Measurements from ENCODE around the gene HSF2. TPM values are rescaled to one million over a fixed set of nuclear protein-coding genes. Genes with fewer than 3 reads are reported as not detected.

The HSF2 gene
- total RNA-seq, 2 experiments from 2014 or later: 15.1 to 15.9 TPM

GRCh38 chr6:122385857-122386612 lies 13.4 kb upstream of the HSF2 start:
- no peaks in the 10 kb centered on the region for H3K36me3 Mint-ChIP-seq
- peaks cover 3% of the 10 kb centered on the region for H3K4me1 Mint-ChIP-seq
- H3K27ac Mint-ChIP-seq: no peak overlapping the region
- H3K9me3 Mint-ChIP-seq (ENCODE audit: low read depth): no peaks in the 10 kb centered on the region
- H3K4me3 Mint-ChIP-seq: no peak overlapping the region
- CTCF ChIA-PET: no interaction called here
- ATAC-seq: no peak
- no peak for DNase-seq
- peaks cover 12% of the 10 kb centered on the region for H3K27me3 Mint-ChIP-seq

GRCh38 chr6:122388945-122389344 lies 10.5 kb upstream of the HSF2 start:
- Mint-ChIP-seq H3K36me3 (no peaks in the 10 kb centered on the region), H3K27ac (no peak overlapping the region), H3K27me3 (peaks cover 7% of the 10 kb centered on the region), H3K4me3 (no peak overlapping the region), H3K4me1 (peaks cover 9% of the 10 kb centered on the region), H3K9me3 (ENCODE audit: low read depth) (no peaks in the 10 kb centered on the region)
- CTCF ChIA-PET: no interaction called here
- no peak for ATAC-seq
- DNase-seq: no peak

GRCh38 chr6:122389704-122390372 lies 9.6 kb upstream of the HSF2 start:
- Mint-ChIP-seq H3K9me3 (ENCODE audit: low read depth) (no peaks in the 10 kb centered on the region), H3K4me1 (peaks cover 11% of the 10 kb centered on the region), H3K4me3 (no peak overlapping the region), H3K27ac (no peak overlapping the region), H3K36me3 (no peaks in the 10 kb centered on the region), H3K27me3 (peaks cover 7% of the 10 kb centered on the region)
- DNase-seq (no peak), ATAC-seq (no peak)
- CTCF ChIA-PET: no interaction called here

- DNase-seq (no peak), ATAC-seq (no peak)
- Mint-ChIP-seq H3K27ac (no peak overlapping the region), H3K4me3 (no peak overlapping the region), H3K36me3 (no peaks in the 10 kb centered on the region), H3K27me3 (no peaks in the 10 kb centered on the region), H3K4me1 (peaks cover 11% of the 10 kb centered on the region), H3K9me3 (ENCODE audit: low read depth) (no peaks in the 10 kb centered on the region)
- CTCF ChIA-PET: interaction anchor here (1.1 to 1.8 kb wide), 2 partner anchors 12 to 138 kb away, joined by 4 to 6 read pairs; no protein-coding TSS in a partner anchor
These were observed 6.7 kb upstream of the HSF2 start for GRCh38 chr6:122392564-122393350.

GRCh38 chr6:122393351-122393896 lies 6.0 kb upstream of the HSF2 start:
- Mint-ChIP-seq H3K27ac (no peak overlapping the region), H3K27me3 (no peaks in the 10 kb centered on the region), H3K4me1 (peaks cover 11% of the 10 kb centered on the region), H3K9me3 (ENCODE audit: low read depth) (no peaks in the 10 kb centered on the region), H3K36me3 (no peaks in the 10 kb centered on the region), H3K4me3 (no peak overlapping the region)
- ATAC-seq (peak; percentile 88), DNase-seq (no peak)
- CTCF ChIA-PET: no interaction called here

GRCh38 chr6:122394016-122394415 lies 5.4 kb upstream of the HSF2 start:
- H3K27ac Mint-ChIP-seq: no peak overlapping the region
- no peaks in the 10 kb centered on the region for H3K36me3 Mint-ChIP-seq
- ATAC-seq (no peak), DNase-seq (no peak)
- no peaks in the 10 kb centered on the region for H3K9me3 Mint-ChIP-seq (ENCODE audit: low read depth)
- H3K4me3 Mint-ChIP-seq: no peak overlapping the region
- H3K27me3 Mint-ChIP-seq: no peaks in the 10 kb centered on the region
- peaks cover 12% of the 10 kb centered on the region for H3K4me1 Mint-ChIP-seq
- CTCF ChIA-PET: interaction anchor here (0.8 kb wide), 1 partner anchor 12 kb away, joined by 3 read pairs; no protein-coding TSS in a partner anchor

- no peak for DNase-seq
- ATAC-seq: no peak
- H3K9me3 Mint-ChIP-seq (ENCODE audit: low read depth): no peaks in the 10 kb centered on the region
- H3K27me3 Mint-ChIP-seq: no peaks in the 10 kb centered on the region
- H3K36me3 Mint-ChIP-seq: peaks cover 10% of the 10 kb centered on the region
- H3K4me3 Mint-ChIP-seq: peak overlapping the region; percentile 92
- peaks cover 30% of the 10 kb centered on the region for H3K4me1 Mint-ChIP-seq
- H3K27ac Mint-ChIP-seq: peak overlapping the region; percentile 87
- CTCF ChIA-PET: interaction anchor here (0.6 to 1.5 kb wide), 2 partner anchors 15 to 17 kb away, joined by 3 read pairs; no protein-coding TSS in a partner anchor
These were observed 451 bp upstream of the HSF2 start for GRCh38 chr6:122399055-122399347.

GRCh38 chr6:122400121-122400450 lies 634 bp downstream of the HSF2 start:
- Mint-ChIP-seq H3K4me3 (peak overlapping the region; percentile 92), H3K9me3 (ENCODE audit: low read depth) (no peaks in the 10 kb centered on the region), H3K27me3 (no peaks in the 10 kb centered on the region), H3K36me3 (peaks cover 13% of the 10 kb centered on the region), H3K4me1 (peaks cover 31% of the 10 kb centered on the region), H3K27ac (no peak overlapping the region)
- ATAC-seq (no peak), DNase-seq (no peak)
- CTCF ChIA-PET: interaction anchor here (1.5 kb wide), 1 partner anchor 18 kb away, joined by 3 read pairs; no protein-coding TSS in a partner anchor

- Mint-ChIP-seq H3K4me3 (peak overlapping the region; percentile 92), H3K27ac (no peak overlapping the region), H3K36me3 (peaks cover 13% of the 10 kb centered on the region), H3K27me3 (no peaks in the 10 kb centered on the region), H3K4me1 (peaks cover 31% of the 10 kb centered on the region), H3K9me3 (ENCODE audit: low read depth) (no peaks in the 10 kb centered on the region)
- CTCF ChIA-PET: no interaction called here
- DNase-seq (no peak), ATAC-seq (no peak)
These were observed 1.1 kb downstream of the HSF2 start for GRCh38 chr6:122400462-122401089.

- DNase-seq (no peak), ATAC-seq (no peak)
- Mint-ChIP-seq H3K4me1 (peaks cover 31% of the 10 kb centered on the region), H3K9me3 (ENCODE audit: low read depth) (no peaks in the 10 kb centered on the region), H3K27ac (no peak overlapping the region), H3K4me3 (peak overlapping the region; percentile 92), H3K36me3 (peaks cover 16% of the 10 kb centered on the region), H3K27me3 (no peaks in the 10 kb centered on the region)
- CTCF ChIA-PET: no interaction called here
These were observed 1.7 kb downstream of the HSF2 start for GRCh38 chr6:122401104-122401503.

GRCh38 chr6:122404444-122404843 lies 5.0 kb downstream of the HSF2 start:
- CTCF ChIA-PET: interaction anchor here (0.7 kb wide), 1 partner anchor 98 kb away, joined by 4 read pairs; no protein-coding TSS in a partner anchor
- H3K27me3 Mint-ChIP-seq: no peaks in the 10 kb centered on the region
- peaks cover 38% of the 10 kb centered on the region for H3K36me3 Mint-ChIP-seq
- H3K27ac Mint-ChIP-seq: no peak overlapping the region
- H3K9me3 Mint-ChIP-seq (ENCODE audit: low read depth): no peaks in the 10 kb centered on the region
- H3K4me3 Mint-ChIP-seq: no peak overlapping the region
- DNase-seq (no peak), ATAC-seq (no peak)
- peaks cover 41% of the 10 kb centered on the region for H3K4me1 Mint-ChIP-seq

GRCh38 chr6:122405417-122405816 lies 6.0 kb downstream of the HSF2 start:
- Mint-ChIP-seq H3K4me1 (peaks cover 44% of the 10 kb centered on the region), H3K27me3 (no peaks in the 10 kb centered on the region), H3K36me3 (peaks cover 43% of the 10 kb centered on the region), H3K4me3 (no peak overlapping the region), H3K9me3 (ENCODE audit: low read depth) (no peaks in the 10 kb centered on the region), H3K27ac (no peak overlapping the region)
- no peak for ATAC-seq
- DNase-seq: no peak
- CTCF ChIA-PET: interaction anchor here (0.7 to 1.0 kb wide), 2 partner anchors 11 to 19 kb away, joined by 3 read pairs; no protein-coding TSS in a partner anchor

GRCh38 chr6:122406187-122406586 lies 6.7 kb downstream of the HSF2 start:
- Mint-ChIP-seq H3K4me1 (peaks cover 36% of the 10 kb centered on the region), H3K27me3 (no peaks in the 10 kb centered on the region), H3K27ac (no peak overlapping the region), H3K4me3 (no peak overlapping the region), H3K9me3 (ENCODE audit: low read depth) (no peaks in the 10 kb centered on the region), H3K36me3 (peaks cover 49% of the 10 kb centered on the region)
- CTCF ChIA-PET: interaction anchor here (0.7 to 1.0 kb wide), 2 partner anchors 12 to 18 kb away, joined by 3 read pairs; no protein-coding TSS in a partner anchor
- DNase-seq (no peak), ATAC-seq (no peak)
